Head of caudate nucleus (tissue), 42 donors: ENCODE data around the gene TNFAIP2.
"Not testable (repeated sequence)": the region's sequence is repeated elsewhere in the genome, so short reads cannot be mapped to it uniquely, and the experiment has no call there.

Source experiments
- DNase-seq, 42 donors: peaks; one replicate each; pipeline versions ENCODE4 v3.0.0 to v3.0.0-alpha.2; 2020 to 2021; ENCODE audit warnings: mixed read lengths in 7 of 42
- intact Hi-C: fragments of 100-400 bp; cut with DNase I; formaldehyde crosslinking; loops from one replicate; pipeline ENCODE4 v1.15.0; 2022

Gene TNFAIP2

DNA sequence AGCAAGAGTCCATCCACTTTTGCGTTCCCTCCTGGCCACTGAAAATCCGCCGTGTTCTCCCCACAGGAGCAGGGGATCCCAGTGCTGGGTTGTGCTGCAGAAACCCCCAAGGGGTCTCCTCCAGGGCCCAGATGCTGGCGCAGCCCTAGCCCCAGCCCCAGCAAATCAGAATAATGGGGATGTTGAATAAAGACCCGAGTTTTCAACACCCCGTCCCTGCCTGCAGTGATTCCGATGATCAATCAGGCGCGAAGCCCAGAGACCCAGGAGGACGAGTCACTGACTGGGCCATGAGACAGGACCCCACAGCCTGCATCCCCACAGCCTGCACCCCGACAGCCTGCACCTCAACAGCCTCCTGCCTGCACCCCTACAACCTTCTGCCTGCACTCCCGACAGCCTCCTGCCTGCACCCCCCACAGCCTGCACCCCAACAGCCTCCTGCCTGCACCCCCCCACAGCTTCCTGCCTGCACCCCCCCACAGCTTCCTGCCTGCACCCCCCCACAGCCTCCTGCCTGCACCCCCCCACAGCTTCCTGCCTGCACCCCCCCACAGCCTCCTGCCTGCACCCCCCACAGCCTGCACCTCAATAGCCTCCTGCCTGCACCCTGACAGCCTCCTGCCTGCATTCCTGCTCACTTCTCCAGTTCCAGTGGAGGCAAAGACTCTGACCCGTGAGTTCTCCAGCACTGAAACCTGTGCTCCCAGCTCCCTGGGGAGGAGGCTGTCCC is 37.2 kb downstream of the TNFAIP2 start:
- DNase-seq, result no peak
- intact Hi-C loops, result no loop called here

- intact Hi-C loops, result no loop called here
- no peak for DNase-seq
Observed at GRCh38 chr14:103161054-103161397, 37.8 kb downstream of the TNFAIP2 start.

DNA sequence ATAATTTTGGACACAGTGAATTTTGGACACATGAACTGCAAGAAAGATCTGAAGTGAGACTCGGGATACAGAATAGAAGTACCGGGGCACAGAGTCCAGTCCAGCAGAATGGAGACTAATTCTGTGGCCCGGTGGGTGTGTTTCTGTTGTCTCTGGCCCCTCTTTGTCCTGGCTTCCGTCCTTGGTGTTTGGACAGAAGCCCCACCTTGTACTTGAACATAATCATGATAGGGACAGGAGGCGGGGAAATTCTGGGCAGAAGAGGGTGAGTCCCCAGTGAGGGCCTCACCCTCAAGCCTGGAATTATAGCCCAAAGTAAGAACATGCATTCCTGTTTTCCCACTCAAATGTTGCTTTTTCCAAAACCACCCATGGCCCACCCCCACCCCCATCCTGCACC is 39.9 kb downstream of the TNFAIP2 start:
- DNase-seq, result no peak
- intact Hi-C loops, result no loop called here

DNA sequence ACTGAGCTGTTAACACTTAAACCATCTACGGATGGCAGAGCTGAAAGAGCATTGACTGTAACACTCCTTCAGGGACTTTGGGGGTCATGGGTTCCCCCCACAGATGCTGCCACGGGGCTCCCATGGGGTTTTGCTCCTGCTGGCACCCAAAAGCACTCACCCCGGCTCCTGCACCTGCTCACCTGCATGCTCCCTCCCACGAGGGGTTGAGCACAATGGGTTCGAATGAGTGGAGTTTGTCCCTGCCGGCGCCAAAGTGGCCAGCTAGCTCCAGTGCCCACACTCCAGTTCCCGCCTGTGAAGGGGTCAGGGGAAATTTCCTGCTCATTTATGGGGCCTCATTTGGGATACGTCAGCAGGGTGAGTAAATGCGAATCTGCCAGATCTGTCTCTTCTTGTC is 40.7 kb downstream of the TNFAIP2 start:
- intact Hi-C loops, result no loop called here
- DNase-seq, result no peak

DNA sequence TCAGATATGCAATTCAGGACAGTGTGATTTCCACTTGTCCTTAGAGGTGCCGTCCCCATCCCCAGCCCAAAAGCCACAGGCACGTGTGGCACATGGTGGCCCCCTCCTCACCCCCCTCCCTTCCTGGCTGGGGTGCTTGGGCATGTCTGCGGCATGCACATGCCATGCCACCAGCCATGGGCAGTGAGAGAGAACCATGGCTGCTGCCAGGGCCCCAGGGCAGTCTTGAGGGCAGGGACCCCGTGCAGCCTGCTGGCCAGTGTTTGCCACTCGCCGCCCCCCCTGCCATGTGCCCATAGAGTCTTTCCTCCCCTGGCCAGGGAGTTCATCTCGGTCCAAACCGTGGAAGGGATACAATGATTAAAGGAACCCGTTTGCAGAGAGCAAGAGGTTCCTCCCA is 41.5 kb downstream of the TNFAIP2 start:
- DNase-seq, result no peak
- intact Hi-C loops, result no loop called here

DNA sequence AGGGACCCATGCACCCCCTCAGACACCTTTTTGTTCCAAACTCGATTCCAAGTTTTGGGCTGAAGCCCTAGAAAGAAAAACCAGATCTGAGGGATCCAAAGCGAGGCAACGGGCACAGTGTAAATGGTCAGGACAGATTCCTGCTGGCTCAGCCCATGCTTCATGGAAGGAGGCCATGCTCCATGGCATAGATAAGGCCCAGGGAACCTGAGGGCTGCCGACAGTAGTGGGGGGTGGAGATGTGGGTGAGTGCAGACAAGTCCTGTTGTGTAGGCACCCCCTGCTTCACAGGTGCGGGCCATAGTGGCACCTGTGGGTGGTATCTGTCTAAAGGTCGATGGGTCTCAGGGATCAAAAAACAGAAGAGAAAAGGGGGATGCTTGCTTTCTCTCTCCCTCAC is 42.1 kb downstream of the TNFAIP2 start:
- DNase-seq, result no peak
- intact Hi-C loops, result no loop called here

DNA sequence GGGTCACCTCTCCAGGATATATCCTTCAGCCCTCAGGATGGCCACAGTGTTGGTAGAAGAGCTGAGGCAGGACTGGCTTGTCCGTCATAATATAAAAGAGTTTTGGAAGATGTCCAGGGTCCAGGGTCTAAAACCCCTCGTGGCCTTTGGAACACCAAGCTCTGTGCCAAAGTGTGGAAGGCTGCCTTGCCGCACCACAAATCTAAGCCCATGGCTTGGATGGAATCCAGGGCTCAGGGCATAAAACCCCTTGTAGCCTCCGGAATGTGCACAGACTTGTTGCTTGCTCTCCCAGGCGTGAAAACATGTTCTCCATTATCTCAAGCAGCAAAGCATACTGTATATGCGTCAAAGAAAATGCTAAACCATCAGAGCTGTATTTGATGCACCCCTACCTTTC is 46.7 kb downstream of the TNFAIP2 start:
- intact Hi-C loops, result no loop called here
- DNase-seq, result no peak

DNA sequence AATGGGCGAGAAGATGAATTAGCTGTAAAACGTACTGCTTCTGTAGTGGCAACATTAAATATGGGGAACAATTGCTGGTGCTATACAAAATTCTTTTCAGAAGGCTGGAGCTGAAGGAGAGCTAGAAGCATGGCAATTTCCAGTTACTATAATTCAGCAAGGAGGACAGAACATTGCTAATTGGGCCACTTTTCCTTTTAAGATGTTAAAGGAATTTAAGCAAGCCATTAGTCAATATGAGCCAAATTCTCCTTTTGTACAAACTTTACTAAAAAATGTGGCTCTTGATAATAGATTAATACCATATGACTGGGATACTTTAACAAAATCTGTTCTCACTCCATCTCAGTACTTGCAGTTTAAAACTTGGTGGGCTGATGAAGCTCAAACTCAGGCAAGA is 47.9 kb downstream of the TNFAIP2 start:
- intact Hi-C loops, DNase-seq: not testable (repeated sequence)

DNA sequence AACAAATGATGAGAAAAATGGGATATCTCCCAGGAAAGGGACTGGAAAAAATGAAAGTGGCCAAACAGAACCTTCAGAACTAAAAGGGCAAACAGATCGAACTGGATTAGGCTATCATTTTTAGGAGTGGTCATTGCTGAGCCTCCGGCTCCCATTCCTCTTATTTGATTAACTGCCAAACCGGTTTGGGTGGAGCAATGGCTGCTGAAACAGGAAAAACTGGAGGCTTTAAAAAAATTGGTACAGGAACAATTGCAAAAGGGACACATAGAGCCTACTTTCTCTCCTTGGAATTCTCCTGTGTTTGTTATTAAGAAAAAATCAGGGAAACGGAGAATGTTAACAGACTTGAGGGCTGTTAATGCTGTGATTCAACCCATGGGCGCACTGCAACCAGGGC is 49.7 kb downstream of the TNFAIP2 start:
- intact Hi-C loops, result no loop called here
- no peak for DNase-seq

GRCh38 chr14:103173887-103174286 is 50.6 kb downstream of the TNFAIP2 start:
- DNase-seq, intact Hi-C loops: not testable (repeated sequence)

GRCh38 chr14:103176176-103176575 is 52.9 kb downstream of the TNFAIP2 start:
- not testable (repeated sequence) for DNase-seq

GRCh38 chr14:103177376-103177775 is 54.1 kb downstream of the TNFAIP2 start:
- intact Hi-C loops, result no loop called here
- no peak for DNase-seq

More at GRCh38 chr14:103176176-103176575, 52.9 kb downstream of the TNFAIP2 start:
- intact Hi-C loops, result not testable (repeated sequence)

DNA sequence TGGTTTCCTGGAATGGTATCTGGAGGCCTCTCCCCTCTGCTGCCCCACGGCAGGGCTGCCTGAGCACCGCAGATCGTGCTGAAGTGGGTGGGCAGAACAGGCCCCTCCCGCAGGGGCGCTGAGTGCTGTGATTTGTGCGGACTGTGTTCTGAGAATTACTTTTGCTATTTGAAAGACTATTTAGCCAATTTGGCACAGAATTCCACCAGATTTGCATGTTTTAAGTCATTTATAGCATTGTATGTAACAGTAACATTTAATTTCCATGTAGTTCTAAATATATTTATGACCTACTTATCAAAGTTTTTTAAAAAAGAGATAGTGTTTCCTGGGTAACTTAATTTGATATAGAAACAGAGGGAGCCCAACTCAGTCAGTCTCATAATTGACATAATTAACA is 55.3 kb downstream of the TNFAIP2 start:
- no peak for DNase-seq
- intact Hi-C loops, result no loop called here

- DNase-seq, result no peak
- intact Hi-C loops, result no loop called here
Observed at GRCh38 chr14:103179094-103179493, 55.8 kb downstream of the TNFAIP2 start.

DNA sequence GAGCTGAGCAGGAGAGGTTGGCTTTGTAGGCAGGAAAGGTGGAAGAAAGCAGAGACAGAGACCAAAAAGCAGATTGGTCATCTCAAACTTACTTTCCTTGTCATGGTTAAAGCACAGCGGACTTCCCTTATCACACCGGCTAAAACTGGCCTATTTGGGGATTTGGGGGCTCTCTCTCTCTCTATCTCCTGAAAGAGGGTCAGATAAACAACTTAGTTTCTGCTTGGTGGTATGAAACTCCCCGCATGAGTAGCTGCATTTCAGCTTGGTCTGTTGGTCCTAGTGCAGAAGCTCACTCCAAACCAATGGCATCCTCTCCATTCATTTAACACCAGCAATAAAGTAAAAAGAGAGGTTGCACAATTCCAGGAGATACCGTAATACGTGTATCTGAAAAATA is 57.1 kb downstream of the TNFAIP2 start:
- intact Hi-C loops, result loop anchor here (10.0 kb wide), 1 partner anchor 76 kb away; no protein-coding TSS in a partner anchor
- DNase-seq, result no peak

GRCh38 chr14:103184046-103184445 is 60.8 kb downstream of the TNFAIP2 start:
- intact Hi-C loops, result loop anchor here (10.0 kb wide), 1 partner anchor 79 kb away; no protein-coding TSS in a partner anchor
- no peak for DNase-seq

DNA sequence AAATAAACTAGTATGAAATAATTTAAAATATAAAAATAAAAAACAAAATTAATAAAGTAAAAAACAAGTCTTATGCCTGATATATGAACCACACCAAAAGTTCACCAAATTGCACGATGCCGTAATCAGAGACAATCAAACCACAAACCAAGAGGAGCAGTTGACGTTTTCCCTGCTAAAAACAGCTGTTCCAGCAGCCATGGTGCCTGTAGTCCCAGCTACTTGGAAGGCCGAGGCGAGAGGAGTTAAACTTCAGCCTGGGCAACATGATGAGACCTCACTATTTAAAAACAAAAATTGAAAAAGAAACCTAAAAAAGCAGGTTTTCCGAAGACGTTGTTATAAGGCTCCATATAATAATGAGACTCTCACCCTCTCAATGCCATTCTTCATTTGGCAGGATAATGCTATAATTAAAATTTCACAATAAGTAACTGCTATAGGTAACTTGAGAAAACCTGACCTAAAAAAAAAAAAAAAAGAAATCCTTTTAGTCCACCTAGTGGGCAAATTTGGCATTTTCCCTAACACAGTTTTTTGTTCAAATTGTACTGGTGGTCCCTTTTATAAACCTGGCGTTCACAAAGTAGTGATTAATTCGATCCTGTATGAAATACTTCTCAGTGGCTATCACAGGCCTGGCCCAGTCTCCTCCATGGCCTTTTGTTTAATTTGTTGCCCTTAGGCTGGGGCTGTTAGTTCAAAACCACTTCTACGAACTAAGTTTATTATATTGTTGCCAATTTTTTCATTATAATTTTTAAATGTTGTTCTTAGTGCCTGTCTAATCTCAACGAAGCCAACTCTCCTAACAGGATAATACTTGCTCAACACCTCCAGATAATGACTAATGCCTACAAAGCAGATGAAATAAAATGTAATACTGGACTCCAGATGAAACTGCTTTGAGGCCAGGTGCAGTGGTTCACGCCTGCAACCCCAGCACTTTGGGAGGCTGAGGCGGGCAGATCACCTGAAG is 62.1 kb downstream of the TNFAIP2 start:
- intact Hi-C loops, result loop anchor here (10.0 kb wide), 1 partner anchor 81 kb away; no protein-coding TSS in a partner anchor

GRCh38 chr14:103186241-103186822 is 63.1 kb downstream of the TNFAIP2 start:
- intact Hi-C loops, result loop anchor here (10.0 kb wide), 1 partner anchor 82 kb away; no protein-coding TSS in a partner anchor
- DNase-seq, result no peak

More for the DNA sequence above, 62.1 kb downstream of the TNFAIP2 start:
- no peak for DNase-seq
